HCT116 (cell line): ENCODE data around the gene PADI2. TPM values are rescaled to one million over a fixed set of nuclear protein-coding genes. Genes with fewer than 3 reads are reported as not detected.

Experiments used
- ATAC-seq: fragments of 200-7000 bp; cut with Tn5 transposase; 2 replicates; pipeline ENCODE4 v1.9.1; 2020; ENCODE audit warnings: mild to moderate bottlenecking, moderate library complexity
- BruUV-seq: library from RNA; stranded (reverse); fragments of 400-500 nt; replicated peaks from 2 replicates; lab custom pipeline; 2021; lab: Mats Ljungman, UMichigan
- CTCF ChIA-PET: fragments of 300-600 bp; sonication (Branson Sonifier 250); formaldehyde crosslinking; loops from one replicate; lab custom pipeline; 2021; ENCODE audit warnings: antibody characterized with exemption; lab: Charles Lee
- POLR2A ChIA-PET: fragments of 300-600, 350-600 bp; sonication (Branson Sonifier 250); formaldehyde crosslinking; loops from one replicate; lab custom pipeline; 2021; ENCODE audit warnings: antibody characterized with exemption; lab: Charles Lee
- RAD21 ChIA-PET, 2 experiments: fragments of 300-600 bp; sonication (Branson Sonifier 250); formaldehyde crosslinking; loops; one replicate each; lab custom pipeline; 2023; ENCODE audit warnings: low total read pairs in 2 of 2; ENCODE audit not compliant: uncharacterized antibody in 2 of 2, unreplicated experiment in 2 of 2, low non-redundant PET in 1 of 2; lab: Charles Lee
- DNase-seq: peaks from one replicate; pipeline ENCODE4 v3.0.0-alpha.2; 2010; ENCODE audit warnings: low read depth, low spot score
- H2AFZ ChIP-seq: fragments of 200-600 bp; shearing (Covaris generic), sonication (generic); 2 replicates; pipeline ENCODE4 v1.6.1; 2017; ENCODE audit warnings: low read depth, mixed run types, mixed read lengths, antibody characterized with exemption, low read length; ENCODE audit not compliant: poor library complexity, severe bottlenecking
- H3K27ac ChIP-seq: 2 replicates; pipeline ENCODE4 v1.5.1; 2012; ENCODE audit warnings: low read depth, low read length
- H3K27me3 ChIP-seq: fragments of 200-600 bp; sonication (generic); 2 replicates; pipeline ENCODE4 v1.6.1; 2016; ENCODE audit warnings: mixed run types, low read length, mixed read lengths; ENCODE audit not compliant: insufficient read depth
- H3K36me3 ChIP-seq, 2 experiments: fragments of 200-500 bp in 1 of 2; fragments of 200-600 bp in 1 of 2; sonication (Bioruptor generic) in 1 of 2; sonication (generic) in 1 of 2; 2 replicates each; pipeline versions ENCODE4 v1.5.1 to v1.6.1; 2014 to 2016; ENCODE audit warnings: low read length in 2 of 2, inconsistent platforms in 1 of 2, mixed read lengths in 1 of 2, mixed run types in 1 of 2; ENCODE audit not compliant: insufficient read depth in 2 of 2, control insufficient read depth in 1 of 2
- H3K4me1 ChIP-seq, 2 experiments: fragments of 200-600 bp in 1 of 2; sonication (generic) in 1 of 2; 2 replicates each; pipeline versions ENCODE4 v1.5.1 to v1.6.1; 2012 to 2017; ENCODE audit warnings: low read length in 2 of 2, inconsistent platforms in 1 of 2, mild to moderate bottlenecking in 1 of 2, mixed read lengths in 1 of 2, mixed run types in 1 of 2, moderate library complexity in 1 of 2; ENCODE audit not compliant: insufficient read depth in 2 of 2, control insufficient read depth in 1 of 2
- H3K4me2 ChIP-seq: fragments of 200-600 bp; sonication (generic); 2 replicates; pipeline ENCODE4 v1.6.1; 2017; ENCODE audit warnings: mixed run types, low read length, mixed read lengths
- H3K4me3 ChIP-seq, 2 experiments: fragments of 200-600 bp in 1 of 2; sonication (generic) in 1 of 2; replicated peaks in 1 of 2; 2 replicates each; pipeline ENCODE4 v1.5.1; 2011 to 2016; ENCODE audit warnings: low read length in 2 of 2, control low read depth in 1 of 2, low read depth in 1 of 2, mild to moderate bottlenecking in 1 of 2, mixed read lengths in 1 of 2, mixed run types in 1 of 2
- H3K79me2 ChIP-seq: fragments of 200-600 bp; sonication (generic); 2 replicates; pipeline ENCODE4 v1.6.1; 2017; ENCODE audit warnings: mild to moderate bottlenecking, mixed run types, low read length, moderate library complexity, mixed read lengths; ENCODE audit not compliant: insufficient read depth
- H3K9ac ChIP-seq: fragments of 200-600 bp; sonication (generic); 2 replicates; pipeline ENCODE4 v1.6.1; 2016; ENCODE audit warnings: low read length, mixed read lengths
- H3K9me2 ChIP-seq: fragments of 200-600 bp; sonication (generic), shearing (Covaris generic); 2 replicates; pipeline ENCODE4 v1.6.1; 2017; ENCODE audit warnings: mixed run types, mild to moderate bottlenecking, moderate library complexity; ENCODE audit not compliant: insufficient read depth
- H3K9me3 ChIP-seq, 2 experiments: fragments of 200-500 bp in 1 of 2; fragments of 200-600 bp in 1 of 2; sonication (Bioruptor generic) in 1 of 2; sonication (generic) in 1 of 2; 2 replicates each; pipeline ENCODE4 v1.6.1; 2014 to 2017; ENCODE audit warnings: low read length in 2 of 2, mixed read lengths in 2 of 2, inconsistent platforms in 1 of 2, low read depth in 1 of 2, mild to moderate bottlenecking in 1 of 2, mixed run types in 1 of 2, moderate library complexity in 1 of 2; ENCODE audit not compliant: control insufficient read depth in 1 of 2, insufficient read depth in 1 of 2
- H4K20me1 ChIP-seq: fragments of 200-600 bp; sonication (generic), shearing (Covaris generic); 2 replicates; pipeline ENCODE4 v1.6.1; 2017; ENCODE audit warnings: mixed run types, mild to moderate bottlenecking, moderate library complexity; ENCODE audit not compliant: insufficient read depth
- CBX3 ChIP-seq: IDR thresholded peaks from 2 replicates; pipeline ENCODE4 v1.6.1; 2012; ENCODE audit warnings: low read depth
- CTCF ChIP-seq, 3 experiments: fragments of 200-600 bp in 1 of 3; sonication (generic) in 1 of 3; IDR thresholded peaks in 2 of 3; conservative IDR thresholded peaks in 1 of 3; 2 replicates each; pipeline ENCODE4 v1.5.1; 2012 to 2017; ENCODE audit warnings: low read depth in 2 of 3, low read length in 2 of 3, antibody characterized with exemption in 1 of 3, borderline replicate concordance in 1 of 3, control low read depth in 1 of 3, mild to moderate bottlenecking in 1 of 3, mixed read lengths in 1 of 3, mixed run types in 1 of 3, moderate library complexity in 1 of 3; ENCODE audit not compliant: insufficient read depth in 1 of 3
- EGR1 ChIP-seq: IDR thresholded peaks from 2 replicates; pipeline ENCODE4 v1.6.1; 2012; ENCODE audit warnings: low read depth
- EZH2 ChIP-seq: fragments of 200-600 bp; sonication (generic); IDR thresholded peaks from 2 replicates; pipeline ENCODE4 v1.6.1; 2017; ENCODE audit warnings: antibody characterized with exemption, mixed run types
- FOSL1 ChIP-seq: IDR thresholded peaks from 2 replicates; pipeline ENCODE4 v1.6.1; 2012; ENCODE audit warnings: low read depth
- MAX ChIP-seq: IDR thresholded peaks from 2 replicates; pipeline ENCODE4 v1.6.1; 2012
- POLR2A ChIP-seq: IDR thresholded peaks from 2 replicates; pipeline ENCODE4 v1.7.0; 2011; ENCODE audit warnings: borderline replicate concordance; ENCODE audit not compliant: insufficient read depth, insufficient read length; ENCODE audit errors: extremely low read depth
- POLR2AphosphoS5 ChIP-seq: IDR thresholded peaks from 2 replicates; pipeline ENCODE4 v1.6.1; 2011; ENCODE audit warnings: mild to moderate bottlenecking, low read depth, low read length, moderate library complexity
- RAD21 ChIP-seq: IDR thresholded peaks from 2 replicates; pipeline ENCODE4 v1.6.1; 2012; ENCODE audit warnings: low read depth, mild to moderate bottlenecking
- SP1 ChIP-seq: IDR thresholded peaks from 2 replicates; pipeline ENCODE4 v1.6.1; 2012; ENCODE audit warnings: low read depth
- SRF ChIP-seq: IDR thresholded peaks from 2 replicates; pipeline ENCODE4 v1.6.1; 2012; ENCODE audit warnings: low read depth
- TCF7L2 ChIP-seq: IDR thresholded peaks from 2 replicates; pipeline ENCODE4 v1.7.0; 2011; ENCODE audit warnings: borderline replicate concordance, inconsistent platforms; ENCODE audit not compliant: insufficient read depth, insufficient read length; ENCODE audit errors: extremely low read depth
- YY1 ChIP-seq: IDR thresholded peaks from 2 replicates; pipeline ENCODE4 v1.6.1; 2011; ENCODE audit warnings: low read length, low read depth, moderate library complexity, mild to moderate bottlenecking; ENCODE audit not compliant: insufficient replicate concordance; ENCODE audit errors: extremely low read depth
- ZBTB33 ChIP-seq: IDR thresholded peaks from 2 replicates; pipeline ENCODE4 v1.6.1; 2011; ENCODE audit warnings: mild to moderate bottlenecking, low read length, moderate library complexity; ENCODE audit not compliant: insufficient replicate concordance; ENCODE audit errors: extremely low read depth
- ZFX ChIP-seq: fragments of 450-650 bp; IDR thresholded peaks from 2 replicates; pipeline ENCODE4 v1.6.1; 2017
- intact Hi-C: fragments of 100-400 bp; cut with micrococcal nuclease; formaldehyde crosslinking; loops from 2 replicates; pipeline ENCODE4 v1.10.0; 2022
- total RNA-seq: library from RNA; stranded (reverse); gene quantifications from one replicate; pipeline ENCODE4 v1.2.1, GENCODE V29; 2021; ENCODE audit not compliant: unreplicated experiment

Gene PADI2
- total RNA-seq, 1 experiment from 2014 or later, result 2.7 TPM

GRCh38 chr1:17165823-17166222, 46.6 kb upstream of the PADI2 start (continued):
- TF ChIP-seq SP1, result no peak
- TF ChIP-seq POLR2AphosphoS5, result no peak
- no peak for TF ChIP-seq RAD21
- TF ChIP-seq ZFX, result no peak
- no peak for TF ChIP-seq FOSL1
- TF ChIP-seq EGR1, result no peak
- TF ChIP-seq EZH2, result no peak
- TF ChIP-seq MAX, result no peak
- no peak for TF ChIP-seq SRF
- no peak for TF ChIP-seq POLR2A
- TF ChIP-seq ZBTB33, result no peak

- ATAC-seq, result no peak
- Histone ChIP-seq H3K4me2 (no peak overlapping the region), H3K36me3 (no peaks in the 10 kb centered on the region), H3K27me3 (no peaks in the 10 kb centered on the region), H3K79me2 (no peaks in the 10 kb centered on the region), H3K27ac (no peak overlapping the region), H3K9me2 (no peaks in the 10 kb centered on the region), H4K20me1 (no peaks in the 10 kb centered on the region), H3K9me3 (no peaks in the 10 kb centered on the region), H3K4me1 (peaks cover 11 to 19% of the 10 kb centered on the region in 2 experiments), H3K4me3 (no peak overlapping the region), H2AFZ (no peak overlapping the region), H3K9ac (no peak overlapping the region)
- no peak for DNase-seq
- CTCF ChIA-PET, result no interaction called here
- no TSS peak for BruUV-seq
- RAD21 ChIA-PET, result no interaction called here
- intact Hi-C loops, result no loop called here
- TF ChIP-seq CBX3 (no peak), RAD21 (no peak), CTCF (IDR thresholded peaks at IDR 0.05 in 2 of 3, conservative IDR thresholded peaks at IDR 0.05 in 1 of 3; ENCODE audit: borderline replicate concordance in 1 of 3, insufficient read depth in 1 of 3, low read depth in 2 of 3, low read length in 2 of 3) (no peak), TCF7L2 (no peak), YY1 (no peak), POLR2AphosphoS5 (no peak)
- POLR2A ChIA-PET, result no interaction called here
Observed at GRCh38 chr1:17163789-17164666, 44.8 kb upstream of the PADI2 start.
